ENCODE measurements around the gene SLC6A11. TPM values are rescaled to one million over a fixed set of nuclear protein-coding genes. Genes with fewer than 3 reads are reported as not detected.

Gene SLC6A11
- total and polyA plus RNA-seq, 9 of the 15 experiments (the other 6 are each of a cell fraction or from before 2014, with no cell fraction given) = 0.04 TPM; not detected in 8

- in situ Hi-C loops (cut with MboI) = no loop called here
- Histone ChIP-seq H3K4me2 (ENCODE audit: insufficient read depth, low read length) (no peak overlapping the region), H3K36me3 (ENCODE audit: control insufficient read depth, insufficient read depth, low read length) (no peaks in the 10 kb centered on the region), H3K27me3 (ENCODE audit: control insufficient read depth in 2 of 2, insufficient read depth in 2 of 2, low read length in 2 of 2) (peaks cover 0 to 37% of the 10 kb centered on the region in 2 experiments; a peak in 2 of 5 replicates), H3K9me3 (replicated peaks; ENCODE audit: control insufficient read depth, insufficient read depth, low read depth, low read length) (no peaks in the 10 kb centered on the region), H2AFZ (ENCODE audit: low read depth, low read length) (no peak overlapping the region), H3K79me2 (ENCODE audit: control insufficient read depth, insufficient read depth, low read length) (no peaks in the 10 kb centered on the region), H3K9ac (ENCODE audit: insufficient read depth in 1 of 2, low read depth in 2 of 2, low read length in 2 of 2) (no peak overlapping the region), H3K27ac (ENCODE audit: extremely low read depth, low read depth, low read length) (no peak overlapping the region), H3K4me3 (no peak overlapping the region), H4K20me1 (replicated peaks; ENCODE audit: control insufficient read depth, insufficient read depth, low read length) (peaks cover 17% of the 10 kb centered on the region), H3K9me1 (ENCODE audit: control insufficient read depth, insufficient read depth, low read length) (no peaks in the 10 kb centered on the region), H3K4me1 (replicated peaks in 1 of 2; ENCODE audit: control insufficient read depth in 2 of 2, insufficient read depth in 2 of 2, low read length in 2 of 2) (no peaks in the 10 kb centered on the region)
- ChIA-PET POLR2A (no interaction called here), CTCF (ENCODE audit: low intra/inter-chr PET ratio) (no interaction called here)
- no TSS peak for BruUV-seq (replicated peaks)
- TF ChIP-seq CTCF (IDR thresholded peaks at IDR 0.05 in 2 of 3, conservative IDR thresholded peaks at IDR 0.05 in 1 of 3; ENCODE audit: insufficient read depth in 2 of 3, low read depth in 1 of 3, low read length in 3 of 3) (peak; percentile 14 to 37 (median 24); a peak in 3 of 6 replicates), ZBTB33 (CRISPR knock-in tag; IDR thresholded peaks at IDR 0.05) (peak; percentile 81), ZNF512 (tag; IDR thresholded peaks at IDR 0.05) (no peak)
- intact Hi-C loops (cut with micrococcal nuclease) = no loop called here
- FAIRE-seq (no peak), ATAC-seq (peak; percentile 43; the same call in 1 of the 3 replicates), DNase-seq (ENCODE audit: extremely low read depth in 1 of 4, low spot score in 3 of 4) (no peak)
- WGBS (ENCODE audit: insufficient coverage, low coverage, missing lambda C conversion rate) = 20% methylated on average over 10 of the region's 12 CpGs
These were observed 119.0 kb downstream of the SLC6A11 start for GRCh38 chr3:10935028-10935427.

All from K562 (cell line).